T1000 (cell line): ENCODE data around the gene SOST.

ENCODE experiments used
- DNase-seq: peaks from one replicate; lab custom pipeline; 2025; ENCODE audit warnings: mixed read lengths; lab: John Stamatoyannopoulos, UW

SOST gene

DNA sequence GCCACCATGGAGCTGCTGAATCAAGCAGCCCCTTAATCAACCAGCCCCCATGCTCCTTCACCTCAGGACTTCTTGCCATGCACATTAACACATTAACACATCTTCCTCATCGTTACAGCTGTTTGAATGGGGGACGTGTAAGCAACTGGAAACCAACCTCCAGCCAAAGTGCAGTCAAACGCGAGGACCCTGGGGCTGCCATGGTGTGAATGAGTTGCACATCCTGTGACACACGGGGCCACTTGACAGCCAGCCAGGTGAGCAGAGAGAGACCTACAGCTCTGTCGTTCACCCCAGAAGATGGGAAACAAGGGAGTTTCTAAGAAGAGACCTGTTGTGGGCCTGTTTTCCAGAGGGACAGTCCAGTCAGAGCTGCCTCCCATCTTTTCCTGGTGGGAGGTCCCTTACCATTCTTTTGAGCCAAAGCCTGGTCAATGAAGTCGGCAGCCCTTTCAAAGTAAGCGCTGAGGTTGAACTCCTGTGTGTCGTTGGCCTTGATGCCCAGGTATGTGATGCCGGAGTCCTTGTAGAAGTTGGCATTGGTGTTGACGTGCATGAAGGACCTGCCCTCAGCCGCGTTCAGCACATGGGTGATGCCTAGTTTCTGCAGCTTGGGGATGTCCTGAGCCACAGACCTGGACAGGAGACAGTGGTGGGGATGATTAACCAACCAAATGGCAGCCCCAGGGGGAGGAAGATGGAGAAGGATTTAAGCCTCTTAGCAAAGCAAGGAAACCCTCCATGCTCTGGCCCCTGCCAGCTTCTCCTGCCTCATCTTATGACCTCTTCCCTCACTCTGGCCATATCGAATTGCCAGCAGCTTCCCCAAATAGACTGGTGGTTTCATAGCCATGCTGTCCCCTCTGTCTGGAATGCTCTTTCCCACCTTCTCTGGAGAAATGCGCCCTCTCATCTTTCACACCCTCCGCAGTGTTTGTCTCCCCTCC, 16.0 kb upstream of the SOST start:
- DNase-seq = no peak

DNA sequence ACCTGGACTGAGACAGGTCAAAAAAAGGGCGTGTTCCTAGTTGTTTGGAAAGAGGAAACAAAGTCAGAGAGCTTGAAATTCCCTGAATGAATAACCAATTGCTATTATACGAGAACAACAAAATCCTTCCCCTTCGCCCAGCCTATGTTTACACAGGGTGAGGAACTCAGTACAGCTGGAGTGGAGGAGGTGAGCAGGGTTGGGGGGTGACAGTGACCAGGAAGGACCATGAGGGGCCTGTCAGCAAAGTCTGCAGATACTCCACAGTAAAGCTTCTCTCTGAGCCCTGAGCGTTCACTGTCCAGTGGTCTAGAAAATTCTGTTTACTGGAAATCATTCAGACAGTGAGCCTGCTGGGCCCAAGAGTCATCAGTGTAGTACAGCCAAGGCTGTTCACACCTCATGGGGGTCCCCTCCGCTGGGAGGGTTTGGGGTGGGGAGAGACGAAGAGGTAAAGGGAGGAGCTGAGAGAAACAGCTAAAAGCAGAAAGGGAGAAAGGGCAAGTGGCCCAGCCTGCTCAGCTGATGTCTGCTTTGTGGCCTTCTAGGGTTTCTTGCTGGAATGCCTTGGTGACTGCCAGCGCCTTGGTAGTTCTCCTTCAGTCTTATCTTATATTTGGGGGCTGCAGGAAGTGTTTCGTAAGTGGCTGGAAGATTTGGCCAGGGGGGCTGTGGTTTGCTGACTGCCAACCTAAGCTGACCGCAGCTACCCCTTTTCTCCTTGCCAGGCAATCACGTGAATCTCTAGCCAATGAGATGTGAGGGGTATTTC, 14.5 kb upstream of the SOST start:
- no peak for DNase-seq

DNA sequence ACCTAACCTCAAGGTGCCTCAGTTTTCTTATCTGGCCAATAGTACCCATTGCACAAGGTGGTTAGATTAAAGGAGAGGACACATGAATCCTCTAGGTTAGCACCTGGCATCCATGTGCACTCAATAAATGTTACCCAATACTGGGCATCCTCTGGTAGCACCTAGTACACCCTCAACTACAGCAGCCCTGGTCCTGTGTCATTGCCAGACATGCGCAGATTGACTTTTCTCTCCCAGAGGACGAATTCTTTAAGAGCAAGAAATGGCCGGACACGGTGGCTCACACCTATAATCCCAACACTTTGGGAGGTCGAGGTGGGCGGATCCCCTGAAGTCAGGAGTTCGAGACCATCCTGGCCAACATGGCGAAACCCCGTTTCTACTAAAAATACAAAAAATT, 12.9 kb upstream of the SOST start:
- DNase-seq = no peak

DNA sequence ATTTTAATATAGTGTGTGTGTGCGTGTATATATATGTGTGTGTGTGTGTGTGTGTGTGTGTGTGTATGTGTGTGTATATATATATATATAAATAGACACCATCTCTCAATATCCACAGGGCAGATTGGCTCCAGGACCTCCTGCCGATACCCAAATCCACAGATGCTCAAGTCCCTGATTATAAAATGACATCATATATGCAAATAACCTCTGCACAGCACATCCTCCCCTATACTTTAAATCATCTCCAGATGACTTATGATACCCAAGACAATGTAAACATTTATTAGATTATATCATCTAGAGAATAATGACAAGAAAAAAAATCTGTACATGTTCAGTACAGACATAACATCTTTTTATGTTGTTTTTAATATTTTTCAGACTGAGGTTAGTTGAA, 12.4 kb upstream of the SOST start:
- no peak for DNase-seq

DNA sequence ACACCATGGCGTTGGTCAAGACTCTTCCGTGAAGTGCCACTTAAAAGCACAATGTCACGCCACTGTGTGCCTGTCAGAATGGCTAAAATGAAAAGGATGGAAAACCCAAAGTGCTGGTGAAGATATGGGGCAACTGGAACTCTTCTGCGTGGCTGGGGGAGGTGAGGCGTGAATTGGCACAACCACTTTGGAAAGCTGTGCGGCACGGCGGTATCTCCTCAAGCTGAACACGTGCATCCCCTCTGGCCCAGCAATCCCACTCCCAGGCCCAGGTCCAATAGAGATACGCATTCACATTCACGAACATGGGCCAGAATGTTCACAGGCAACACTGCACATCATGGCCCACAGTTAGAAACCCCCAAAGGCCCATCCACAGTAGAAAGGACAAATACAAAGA, 11.3 kb upstream of the SOST start:
- no peak for DNase-seq

DNA sequence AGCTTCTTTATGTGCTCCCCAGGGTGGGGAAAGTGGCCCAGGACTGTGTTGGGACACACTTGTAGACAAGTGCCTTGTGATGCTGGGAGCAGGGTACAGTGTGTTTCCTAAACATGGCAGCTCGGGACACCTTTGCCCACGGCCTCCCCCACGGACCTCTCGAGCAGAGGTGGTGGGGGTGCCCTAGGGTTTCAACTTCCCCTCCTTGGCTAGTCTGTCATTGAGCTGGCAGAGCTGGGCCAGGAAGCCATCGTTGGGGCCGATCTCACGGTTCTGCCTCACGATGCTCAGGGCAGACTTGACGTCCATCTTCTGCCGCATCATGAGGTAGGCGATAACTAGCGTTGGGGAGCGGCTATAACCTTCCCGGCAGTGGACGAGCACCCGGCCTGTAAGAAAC, 10.8 kb upstream of the SOST start:
- no peak for DNase-seq

DNA sequence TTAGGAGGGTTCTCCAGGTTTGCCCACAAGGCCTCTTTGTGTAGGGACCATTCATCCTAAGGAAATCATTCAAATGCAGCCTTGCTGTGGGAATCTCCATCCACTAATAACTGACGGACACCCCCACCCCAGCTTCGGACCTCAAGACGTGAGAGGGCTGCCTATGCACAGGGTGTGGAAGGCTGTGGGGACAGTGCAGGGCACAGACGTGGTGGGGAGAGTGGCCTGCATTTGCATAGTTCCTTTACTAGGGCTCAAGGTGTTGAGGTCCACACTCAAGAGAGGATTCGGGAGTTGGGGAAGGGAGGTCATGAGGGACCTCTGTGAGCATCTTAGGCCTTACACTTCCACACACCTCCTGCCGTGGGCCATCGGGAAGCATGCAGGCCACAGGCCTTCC, 10.4 kb upstream of the SOST start:
- DNase-seq = no peak

DNA sequence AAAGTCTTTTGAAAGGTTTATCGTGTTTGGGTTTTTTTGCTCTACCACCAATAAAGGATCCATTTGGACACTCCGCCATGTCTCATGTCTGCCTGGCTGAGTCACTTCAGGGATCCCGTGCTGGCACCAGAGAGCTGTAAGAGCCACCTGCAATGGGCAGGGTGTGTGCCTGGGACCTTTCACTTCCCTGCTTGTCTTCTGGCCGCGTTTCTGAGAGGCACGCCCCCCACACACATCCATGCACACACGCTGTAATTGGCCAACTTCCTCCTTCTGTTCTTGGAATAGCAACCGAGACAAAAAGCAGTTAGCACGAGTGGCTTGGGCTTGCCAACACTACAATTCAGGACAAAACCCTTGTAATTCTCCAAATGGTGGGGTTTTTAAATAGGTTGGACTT, 9.8 kb upstream of the SOST start:
- no peak for DNase-seq

DNA sequence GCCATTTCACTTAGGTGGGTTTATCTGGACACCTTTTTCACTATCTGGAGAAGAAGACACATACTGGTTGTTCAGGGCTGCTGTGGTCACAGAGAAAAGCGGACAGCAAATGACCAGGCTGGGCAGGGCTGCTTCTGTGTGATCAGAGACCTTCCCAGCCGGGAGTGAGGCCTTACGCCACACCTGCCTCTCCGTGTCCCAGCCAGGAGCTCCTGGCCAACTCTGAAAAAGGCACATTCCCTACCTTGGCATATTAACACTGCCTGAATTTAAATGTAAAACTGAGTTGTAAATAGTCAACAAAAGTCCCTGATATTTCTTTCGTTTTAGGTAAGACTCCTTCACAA, 9.1 kb upstream of the SOST start:
- no peak for DNase-seq

DNA sequence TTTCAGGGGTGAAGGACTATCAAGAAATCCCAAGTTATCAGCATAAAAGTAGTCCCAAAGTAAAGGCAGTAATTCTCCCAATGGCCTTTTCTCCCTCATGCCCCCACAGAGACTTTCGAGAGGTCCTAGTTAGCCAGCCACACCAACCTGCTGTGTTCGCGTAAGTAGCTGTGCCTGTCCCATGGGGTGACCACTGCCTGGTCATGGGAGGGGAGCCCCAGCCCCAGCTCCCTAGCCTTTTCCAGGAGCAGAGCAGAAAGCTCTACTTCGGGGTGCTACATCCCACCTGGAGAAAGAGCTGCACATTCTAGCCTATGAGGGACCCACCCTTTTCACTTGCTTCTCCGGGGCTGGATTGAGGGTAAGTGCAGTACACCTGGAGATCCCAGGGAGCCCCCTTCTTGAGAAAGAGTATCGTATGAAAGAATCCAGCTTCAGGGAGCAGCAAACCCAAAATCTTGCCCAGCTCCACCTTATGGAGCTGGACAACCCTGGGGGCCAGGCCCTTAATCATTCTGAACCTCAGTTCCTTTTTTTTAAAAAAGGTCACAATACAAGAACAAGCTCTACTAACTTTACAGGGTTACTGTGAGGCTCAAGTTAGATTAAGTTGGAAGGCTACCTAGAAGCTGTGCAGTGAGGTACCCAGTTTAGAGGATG, 8.6 kb upstream of the SOST start:
- no peak for DNase-seq

DNA sequence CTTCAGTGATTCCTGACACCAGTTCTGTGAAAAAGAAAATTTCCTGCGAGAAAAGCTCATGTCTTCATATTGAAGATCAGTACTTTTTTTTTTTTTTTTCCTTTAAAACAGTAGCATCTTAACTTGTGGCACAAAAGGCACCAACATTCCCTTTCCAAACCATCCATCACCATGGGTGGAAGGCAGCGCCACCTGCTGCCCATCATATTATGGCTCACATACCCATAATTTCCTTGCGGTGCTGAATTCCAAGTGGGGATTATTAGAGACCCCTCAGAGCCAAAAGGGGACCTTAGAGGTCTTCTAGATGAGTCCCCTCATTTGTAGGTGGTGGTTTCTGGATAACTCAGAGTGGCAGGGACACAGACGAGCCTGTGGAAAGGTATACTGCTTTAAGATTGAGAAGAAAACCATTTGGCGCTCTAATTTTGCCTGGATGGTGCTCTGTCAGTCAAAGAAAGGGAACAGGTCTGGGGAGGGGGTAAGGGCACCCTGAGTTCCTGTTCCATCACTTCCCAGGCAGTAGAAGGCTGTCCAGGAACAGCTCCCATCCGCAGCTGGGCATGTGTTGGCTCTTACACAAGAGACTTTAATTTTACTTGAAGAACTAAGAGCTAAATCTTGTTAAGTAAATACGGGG, 7.9 kb upstream of the SOST start:
- DNase-seq = no peak

DNA sequence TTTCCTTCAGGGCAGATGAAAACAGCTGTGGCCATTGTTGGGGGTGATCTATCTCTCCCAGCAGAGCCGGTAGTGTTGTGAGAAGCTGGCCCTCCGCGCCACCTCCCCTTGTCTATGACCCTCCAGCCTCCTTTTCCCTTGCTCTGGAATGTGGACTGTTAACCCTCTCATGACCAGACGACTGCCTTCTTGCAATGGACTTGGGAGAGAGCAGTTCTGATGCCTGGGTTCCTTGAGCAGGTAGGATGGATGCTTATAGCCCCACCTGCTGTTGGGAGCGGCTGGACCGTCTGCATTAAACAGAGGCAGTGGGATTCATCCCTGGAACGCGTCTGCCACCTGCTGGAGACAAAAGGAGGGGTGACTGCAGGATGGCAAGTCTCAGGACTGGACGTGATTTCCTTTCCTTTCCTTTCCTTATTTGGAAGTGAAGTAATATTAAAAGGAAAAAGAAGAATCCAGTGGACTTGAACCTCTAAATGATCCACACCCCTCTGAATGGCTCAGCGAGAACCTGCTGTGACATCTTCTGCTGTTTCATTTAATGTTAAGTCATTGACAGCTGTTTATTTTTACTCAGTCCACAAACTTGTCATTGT, 1.8 kb upstream of the SOST start:
- peak; percentile 88 for DNase-seq

DNA sequence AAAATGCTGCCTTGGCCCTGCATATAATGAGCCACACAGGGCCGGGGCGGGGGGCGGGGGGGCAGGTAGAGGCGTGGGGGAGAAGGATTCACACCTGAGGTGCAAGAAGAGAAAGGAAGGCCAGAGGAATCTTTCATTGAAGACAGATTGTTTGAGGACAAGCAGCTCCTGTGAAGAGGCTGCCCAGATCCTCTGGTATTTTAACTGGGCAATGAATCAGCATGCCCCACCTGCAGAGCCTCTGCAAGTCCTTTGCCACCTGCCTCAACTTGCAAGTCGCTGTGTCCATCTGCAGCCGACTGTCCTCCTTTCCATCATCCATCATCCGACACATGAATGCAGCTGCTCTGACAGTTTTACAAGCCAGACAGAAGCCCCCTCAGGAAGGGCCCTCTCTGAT, 1.2 kb upstream of the SOST start:
- no peak for DNase-seq

DNA sequence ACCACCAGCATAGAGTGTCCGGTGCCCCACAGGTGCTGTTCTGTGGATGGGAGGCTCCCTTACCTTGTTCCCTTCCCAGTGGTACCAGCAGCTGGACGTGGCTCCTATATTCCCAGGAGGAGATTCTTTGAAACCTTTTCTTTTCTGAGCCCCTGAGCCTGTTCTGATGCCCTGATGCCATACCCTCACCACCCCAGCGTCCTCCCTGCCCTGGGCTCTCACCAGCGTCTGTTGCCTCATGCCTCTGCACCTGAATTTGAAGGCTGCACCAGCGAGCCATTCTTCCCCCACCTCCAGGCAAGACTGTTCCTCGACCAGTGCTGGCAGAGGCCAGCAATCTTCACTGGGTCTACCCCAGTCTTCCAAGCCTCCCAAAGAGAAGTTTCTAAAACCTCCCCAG, 505 bp downstream of the SOST start:
- DNase-seq = no peak

DNA sequence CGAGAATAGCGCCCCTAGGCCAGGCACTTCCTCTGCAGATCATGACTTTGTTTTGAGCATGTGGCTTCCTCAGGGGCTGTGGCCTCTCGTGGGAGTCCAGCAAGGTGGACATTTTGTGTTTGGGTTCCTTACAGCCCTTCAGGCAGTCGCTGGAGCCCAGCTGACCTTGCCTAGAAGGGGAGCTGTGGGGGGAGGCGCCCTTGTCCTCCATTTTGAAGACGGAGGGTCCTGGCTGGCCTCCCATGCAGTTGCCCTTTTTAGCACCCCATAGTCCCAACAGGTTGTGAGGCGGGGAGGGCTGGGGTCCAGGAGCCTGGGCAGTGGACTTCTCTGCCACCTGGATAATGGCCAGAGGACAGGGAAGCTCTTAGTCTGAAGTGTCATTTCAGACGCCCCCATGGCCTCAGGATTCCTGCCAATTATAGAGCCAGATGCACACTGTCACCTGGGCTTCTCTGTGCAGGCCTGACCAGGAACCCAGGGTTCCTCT, 1.4 kb downstream of the SOST start:
- no peak for DNase-seq

DNA sequence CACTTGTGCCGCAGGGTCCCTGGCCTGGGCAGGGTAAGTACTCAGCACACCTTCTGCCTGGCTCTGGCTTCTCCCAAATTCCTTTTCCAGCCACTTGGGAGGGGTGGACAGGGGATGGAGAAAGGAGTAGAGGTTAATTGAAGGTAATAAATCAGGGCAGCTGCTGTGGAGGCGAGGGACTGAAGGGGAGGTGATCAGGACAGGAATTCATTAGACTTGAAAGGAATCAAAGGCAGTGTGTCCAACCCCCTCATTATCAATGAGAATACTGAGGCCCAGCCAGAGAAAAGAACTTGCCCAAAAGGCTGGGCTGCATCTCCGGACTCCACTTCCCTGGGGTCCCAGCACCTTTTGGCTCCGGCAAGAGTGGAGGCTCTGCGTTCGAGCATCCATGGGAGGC, 2.4 kb downstream of the SOST start:
- DNase-seq = no peak

DNA sequence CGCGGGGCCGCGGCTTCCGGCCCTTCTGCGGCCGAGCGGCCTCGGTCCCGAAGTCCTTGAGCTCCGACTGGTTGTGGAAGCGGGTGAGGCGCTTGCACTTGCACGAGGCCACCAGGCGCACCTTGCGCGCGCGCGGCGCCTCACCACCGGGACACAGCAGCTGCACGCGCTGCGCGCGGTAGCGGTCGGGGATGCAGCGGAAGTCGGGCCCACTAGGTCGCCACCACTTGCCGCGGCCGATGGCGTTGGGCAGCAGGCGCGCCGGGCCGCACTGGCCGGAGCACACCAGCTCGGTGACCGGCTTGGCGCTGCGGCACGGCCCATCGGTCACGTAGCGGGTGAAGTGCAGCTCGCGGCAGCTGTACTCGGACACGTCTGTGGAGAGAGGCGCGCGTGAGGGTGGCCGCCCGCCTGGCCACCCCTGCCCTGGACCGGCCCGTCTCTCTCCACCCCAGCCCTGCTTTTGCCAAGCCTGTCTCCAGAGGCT, 3.2 kb downstream of the SOST start:
- no peak for DNase-seq

DNA sequence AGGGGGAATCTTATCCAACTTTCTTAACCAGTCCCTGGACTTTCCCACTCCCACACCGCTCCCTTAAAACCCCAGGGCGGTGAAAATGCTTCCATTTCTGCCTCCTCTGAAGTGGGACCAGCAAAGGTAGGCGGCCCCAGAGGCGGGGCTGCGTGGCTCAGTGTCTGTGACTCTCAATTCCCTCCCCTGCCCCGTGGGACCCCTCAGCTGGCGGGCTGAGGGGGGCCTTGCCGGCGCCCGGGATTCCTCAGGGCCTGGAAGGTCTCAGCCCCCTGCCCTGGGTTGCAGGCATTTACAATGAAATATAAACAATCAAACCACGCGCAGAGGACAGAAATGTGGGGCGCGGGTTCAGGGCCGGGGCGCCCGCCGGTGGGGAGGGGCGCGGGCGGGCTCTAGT, 3.6 kb downstream of the SOST start:
- DNase-seq = no peak

DNA sequence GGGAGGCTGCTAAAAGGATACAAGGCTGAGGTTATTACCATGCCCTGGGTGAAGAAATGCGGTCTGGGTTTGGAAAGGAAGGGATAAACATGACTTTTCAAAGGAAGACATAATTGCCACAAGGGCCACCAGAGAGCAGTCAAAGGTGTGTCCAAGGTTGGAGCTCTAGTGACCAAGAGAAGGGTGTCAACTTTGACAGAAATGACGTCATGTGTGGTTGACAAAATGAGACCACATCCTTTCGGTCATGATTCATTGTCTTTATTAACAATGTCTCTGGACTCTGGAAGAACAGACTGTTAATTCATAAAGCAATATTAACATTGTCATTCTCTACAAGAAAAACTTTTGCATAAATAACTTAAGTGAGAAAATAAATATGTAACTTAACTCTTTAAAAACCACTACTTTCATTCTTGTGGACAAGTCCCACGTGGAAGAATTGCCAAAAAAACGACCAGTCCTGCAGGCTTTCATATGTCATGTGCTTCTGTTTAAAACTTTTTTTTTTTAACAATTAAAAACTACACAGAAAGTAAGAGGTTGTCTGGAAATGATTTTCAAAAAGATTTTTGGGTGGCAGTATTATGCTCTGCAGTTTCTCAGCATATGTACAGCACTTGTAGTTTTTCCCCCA, 5.0 kb downstream of the SOST start:
- DNase-seq = no peak

DNA sequence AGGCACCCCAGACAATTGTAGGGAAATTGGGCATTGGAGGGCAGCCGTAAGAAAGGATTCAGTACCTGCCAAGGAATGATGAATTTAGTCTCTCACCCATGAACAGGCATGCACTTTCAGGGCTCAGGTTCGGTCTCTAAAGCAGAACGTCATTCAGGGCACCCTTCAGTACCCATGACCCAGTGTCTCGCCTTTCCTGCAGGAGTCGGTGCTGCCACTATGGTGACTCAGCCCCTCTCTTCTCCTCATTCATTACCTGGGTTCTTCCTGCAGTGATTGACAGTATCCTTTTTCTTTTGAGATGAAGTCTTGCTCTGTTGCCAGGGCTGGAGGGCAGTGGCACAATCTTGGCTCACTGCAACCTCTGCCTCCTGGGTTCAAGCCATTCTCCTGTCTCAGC, 8.4 kb downstream of the SOST start:
- DNase-seq = no peak

DNA sequence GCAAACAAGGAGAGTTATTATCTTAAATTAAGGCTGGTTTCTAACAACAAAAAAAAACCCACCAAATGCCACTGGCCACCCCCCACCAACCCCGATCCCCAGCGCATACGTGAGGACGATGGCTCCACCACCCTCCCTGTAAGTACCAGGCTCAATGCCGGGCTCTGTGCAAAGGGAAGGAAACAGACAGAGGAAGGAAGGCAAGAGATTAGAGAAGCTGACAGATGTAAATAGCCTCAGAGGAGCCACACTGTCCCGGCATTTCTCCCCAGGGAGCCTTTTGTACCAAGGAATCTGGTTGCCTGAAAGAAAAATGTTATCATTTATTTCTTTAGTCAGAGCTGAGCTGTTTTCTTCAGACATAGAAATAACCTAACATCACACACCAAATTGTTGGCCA, 13.1 kb downstream of the SOST start:
- no peak for DNase-seq
